CD14-positive monocyte (primary cell): Measurements from ENCODE around the gene FAM200B. TPM values are rescaled to one million over a fixed set of nuclear protein-coding genes. Genes with fewer than 3 reads are reported as not detected.

Experiments
- DNase-seq, 3 donors: peaks; one replicate each; pipeline ENCODE4 v3.0.0-alpha.2; 2011 to 2022
- H2AFZ ChIP-seq: 2 replicates; pipeline ENCODE4 v1.6.0; 2012; ENCODE audit warnings: mild to moderate bottlenecking, low read depth, low read length, inconsistent platforms; ENCODE audit not compliant: insufficient read depth, poor library complexity, severe bottlenecking
- H3K27ac ChIP-seq, 2 donors: 1 replicate in 1 of 2; 2 replicates in 1 of 2; pipeline ENCODE4 v1.5.1; 2012 to 2013; ENCODE audit warnings: low read length in 2 of 2, control low read depth in 1 of 2, inconsistent platforms in 1 of 2, low read depth in 1 of 2, mild to moderate bottlenecking in 1 of 2
- H3K27me3 ChIP-seq, 2 donors: one replicate each; pipeline versions ENCODE4 v1.6.0 to v1.6.1; 2011 to 2013; ENCODE audit warnings: low read length in 2 of 2; ENCODE audit not compliant: control insufficient read depth in 2 of 2, insufficient read depth in 2 of 2
- H3K36me3 ChIP-seq, 2 donors: replicated peaks in 1 of 2; 1 replicate in 1 of 2; 2 replicates in 1 of 2; pipeline versions ENCODE4 v1.5.1 to v1.6.1; 2012 to 2013; ENCODE audit warnings: low read length in 2 of 2, control low read depth in 1 of 2, inconsistent platforms in 1 of 2, mild to moderate bottlenecking in 1 of 2; ENCODE audit not compliant: insufficient read depth in 2 of 2, control insufficient read depth in 1 of 2
- H3K4me1 ChIP-seq, 2 donors: 1 replicate in 1 of 2; 2 replicates in 1 of 2; pipeline versions ENCODE4 v1.5.1 to v1.6.1; 2012 to 2013; ENCODE audit warnings: low read length in 2 of 2, control low read depth in 1 of 2, inconsistent platforms in 1 of 2, mild to moderate bottlenecking in 1 of 2, moderate library complexity in 1 of 2; ENCODE audit not compliant: insufficient read depth in 2 of 2, control insufficient read depth in 1 of 2
- H3K4me2 ChIP-seq: replicated peaks from 2 replicates; pipeline ENCODE3; 2012; ENCODE audit warnings: low read length, moderate library complexity, mild to moderate bottlenecking; ENCODE audit not compliant: poor library complexity, severe bottlenecking; ENCODE audit errors: extremely low read depth
- H3K4me3 ChIP-seq, 3 experiments: fragments of 200-600 bp in 1 of 3; sonication (generic) in 1 of 3; replicated peaks in 1 of 3; 1 replicate in 2 of 3; 2 replicates in 1 of 3; pipeline ENCODE4 v1.5.1; 2011 to 2013; ENCODE audit warnings: low read length in 3 of 3, mild to moderate bottlenecking in 3 of 3, control low read depth in 2 of 3, low read depth in 2 of 3, inconsistent platforms in 1 of 3, moderate library complexity in 1 of 3
- H3K79me2 ChIP-seq: 2 replicates; pipeline ENCODE4 v1.6.0; 2012; ENCODE audit warnings: mild to moderate bottlenecking, control low read depth, inconsistent platforms, low read length, moderate library complexity; ENCODE audit not compliant: insufficient read depth
- H3K9ac ChIP-seq: 2 replicates; pipeline ENCODE4 v1.6.0; 2017; ENCODE audit warnings: low read length, mild to moderate bottlenecking; ENCODE audit not compliant: insufficient read depth, poor library complexity, severe bottlenecking
- H3K9me3 ChIP-seq, 2 donors: replicated peaks in 1 of 2; 1 replicate in 1 of 2; 2 replicates in 1 of 2; pipeline versions ENCODE4 v1.5.1 to v1.6.1; 2012 to 2013; ENCODE audit warnings: low read length in 2 of 2, control low read depth in 1 of 2; ENCODE audit not compliant: control insufficient read depth in 1 of 2, insufficient read depth in 1 of 2
- H4K20me1 ChIP-seq: 2 replicates; pipeline ENCODE4 v1.6.0; 2012; ENCODE audit warnings: mild to moderate bottlenecking, low read length, control low read depth, moderate library complexity; ENCODE audit not compliant: insufficient read depth
- H3K27ac Mint-ChIP-seq, 7 donors: one replicate each; pipeline ENCODE4 v1.8.0; 2020; ENCODE audit warnings: mild to moderate bottlenecking in 7 of 7, mixed read lengths in 7 of 7, moderate library complexity in 6 of 7, inconsistent platforms in 2 of 7
- H3K27me3 Mint-ChIP-seq, 3 donors: one replicate each; pipeline ENCODE4 v1.8.0; 2021 to 2022; ENCODE audit warnings: low read depth in 3 of 3, mild to moderate bottlenecking in 3 of 3, mixed read lengths in 3 of 3, moderate library complexity in 3 of 3, inconsistent platforms in 1 of 3
- H3K36me3 Mint-ChIP-seq, 2 donors: one replicate each; pipeline ENCODE4 v1.8.0; 2020; ENCODE audit warnings: mixed read lengths in 2 of 2, inconsistent platforms in 1 of 2, mild to moderate bottlenecking in 1 of 2
- H3K4me1 Mint-ChIP-seq: one replicate; pipeline ENCODE4 v1.8.0; 2020; ENCODE audit warnings: mild to moderate bottlenecking, mixed read lengths
- H3K4me3 Mint-ChIP-seq, 2 donors: one replicate each; pipeline ENCODE4 v1.8.0; 2020; ENCODE audit warnings: mild to moderate bottlenecking in 2 of 2, mixed read lengths in 2 of 2, moderate library complexity in 1 of 2
- H3K9me3 Mint-ChIP-seq, 7 donors: one replicate each; pipeline ENCODE4 v1.8.0; 2020 to 2022; ENCODE audit warnings: mixed read lengths in 7 of 7, mild to moderate bottlenecking in 6 of 7, moderate library complexity in 6 of 7, inconsistent platforms in 2 of 7
- CTCF ChIP-seq: fragments of 200-600 bp; IDR thresholded peaks from one replicate; pipeline ENCODE4 v1.8.0; 2022; ENCODE audit warnings: antibody characterized with exemption, mild to moderate bottlenecking
- WGBS: methylation state at CpG from one replicate; pipeline ENCODE4 v1.1.5; 2013; ENCODE audit warnings: missing lambda C conversion rate; ENCODE audit not compliant: insufficient coverage; 5-methylcytosine and 5-hydroxymethylcytosine counted together
- intact Hi-C, 2 donors: fragments of 100-400 bp; cut with micrococcal nuclease; formaldehyde crosslinking; loops; one replicate each; pipeline versions ENCODE4 v1.15.0 to v1.15.1; 2023
- polyA plus RNA-seq, 3 donors: library from polyadenylated mRNA; depleted of rRNA in 1 of 3; unstranded in 2 of 3; stranded (reverse) in 1 of 3; fragments of 300-500 nt in 2 of 3; fragments of >200 nt in 1 of 3; fragmentation: Illumina TruSeq in 2 of 3; gene quantifications; 1 replicate in 2 of 3; 2 replicates in 1 of 3; pipeline ENCODE4 v1.2.3, GENCODE V29; 2012 to 2021

The FAM200B gene
- polyA plus RNA-seq, 3 donors = 65.7 to 169 (median 151) TPM

- H4K20me1 ChIP-seq = peaks cover 26% of the 10 kb centered on the region
- Mint-ChIP-seq H3K4me3 (no peak overlapping the region), H3K4me1 (peaks cover 34% of the 10 kb centered on the region), H3K36me3 (peaks cover 79 to 98% of the 10 kb centered on the region in 2 donors), H3K9me3 (peaks cover 0 to 2% (median 0%) of the 10 kb centered on the region in 7 donors), H3K27me3 (peaks cover 0 to 2% (median 0%) of the 10 kb centered on the region in 3 donors), H3K27ac (peak overlapping the region; percentile 86 to 96 (median 93))
- WGBS = 90% methylated on average over 2 of the region's 5 CpGs
- H3K27me3 ChIP-seq = no peaks in the 10 kb centered on the region
- no peak for DNase-seq
- H3K4me1 ChIP-seq = peaks cover 29 to 31% of the 10 kb centered on the region in 2 donors
- H3K36me3 ChIP-seq = peaks cover 92 to 98% of the 10 kb centered on the region in 2 donors
- no peak for TF ChIP-seq CTCF
- H2AFZ ChIP-seq = no peak overlapping the region
- H3K4me3 ChIP-seq = no peak overlapping the region
- peaks cover 83% of the 10 kb centered on the region for H3K79me2 ChIP-seq
- H3K4me2 ChIP-seq = no peak overlapping the region
- intact Hi-C loops = no loop called here
- peak overlapping the region; percentile 71 to 79 for H3K27ac ChIP-seq
- no peak overlapping the region for H3K9ac ChIP-seq
- no peaks in the 10 kb centered on the region for H3K9me3 ChIP-seq
These were observed 36.8 kb downstream of the FAM200B start for GRCh38 chr4:15718465-15718864.

- TF ChIP-seq CTCF = no peak
- H3K36me3 Mint-ChIP-seq = peaks cover 83 to 98% of the 10 kb centered on the region in 2 donors
- peaks cover 34% of the 10 kb centered on the region for H3K4me1 Mint-ChIP-seq
- H3K9me3 ChIP-seq = no peaks in the 10 kb centered on the region
- H3K4me3 ChIP-seq = no peak overlapping the region
- H3K4me2 ChIP-seq = no peak overlapping the region
- H3K79me2 ChIP-seq = peaks cover 78% of the 10 kb centered on the region
- no peak for DNase-seq
- intact Hi-C loops = no loop called here
- peaks cover 29 to 31% of the 10 kb centered on the region in 2 donors for H3K4me1 ChIP-seq
- peaks cover 0 to 2% (median 0%) of the 10 kb centered on the region in 7 donors for H3K9me3 Mint-ChIP-seq
- peaks cover 26% of the 10 kb centered on the region for H4K20me1 ChIP-seq
- no peak overlapping the region for H3K4me3 Mint-ChIP-seq
- peak overlapping the region; percentile 71 to 79 for H3K27ac ChIP-seq
- H2AFZ ChIP-seq = no peak overlapping the region
- peaks cover 92 to 98% of the 10 kb centered on the region in 2 donors for H3K36me3 ChIP-seq
- H3K9ac ChIP-seq = peak overlapping the region; percentile 43
- H3K27ac Mint-ChIP-seq = peak overlapping the region; percentile 86 to 96 (median 93)
- no peaks in the 10 kb centered on the region for H3K27me3 ChIP-seq
- WGBS = 98% methylated on average over 5 of the region's 7 CpGs
- peaks cover 0 to 2% (median 0%) of the 10 kb centered on the region in 3 donors for H3K27me3 Mint-ChIP-seq
These were observed 37.3 kb downstream of the FAM200B start for GRCh38 chr4:15718959-15719358.
